ENCODE results near the gene VKORC1. TPM values are rescaled to one million over a fixed set of nuclear protein-coding genes. Genes with fewer than 3 reads are reported as not detected.

Gene VKORC1
- total RNA-seq, 1 experiment from 2014 or later = 390 TPM

GRCh38 chr16:31083081-31083480 is 11.5 kb downstream of the VKORC1 start:
- no peak for DNase-seq (ENCODE audit: low read depth)

GRCh38 chr16:31082368-31083045 is 12.1 kb downstream of the VKORC1 start:
- DNase-seq (ENCODE audit: low read depth) = no peak

GRCh38 chr16:31081428-31082351 is 12.9 kb downstream of the VKORC1 start:
- DNase-seq (ENCODE audit: low read depth) = no peak

GRCh38 chr16:31080756-31081419 is 13.7 kb downstream of the VKORC1 start:
- DNase-seq (ENCODE audit: low read depth) = no peak

- DNase-seq (ENCODE audit: low read depth) = no peak
Measured at GRCh38 chr16:31080035-31080629, 14.5 kb downstream of the VKORC1 start.

GRCh38 chr16:31079342-31079944 is 15.2 kb downstream of the VKORC1 start:
- DNase-seq (ENCODE audit: low read depth) = no peak

GRCh38 chr16:31078597-31079341 is 15.8 kb downstream of the VKORC1 start:
- DNase-seq (ENCODE audit: low read depth) = no peak

GRCh38 chr16:31077592-31078396 is 16.8 kb downstream of the VKORC1 start:
- DNase-seq (ENCODE audit: low read depth) = no peak

- no peak for DNase-seq (ENCODE audit: low read depth)
Measured at GRCh38 chr16:31077024-31077423, 17.6 kb downstream of the VKORC1 start.

GRCh38 chr16:31076319-31076718 is 18.3 kb downstream of the VKORC1 start:
- DNase-seq (ENCODE audit: low read depth) = no peak

- no peak for DNase-seq (ENCODE audit: low read depth)
Measured at GRCh38 chr16:31074814-31075183, 19.8 kb downstream of the VKORC1 start.

- DNase-seq (ENCODE audit: low read depth) = peak; percentile 99
Measured at GRCh38 chr16:31073970-31074813, 20.4 kb downstream of the VKORC1 start, which contains the start of the genes ZNF646 and ZNF668. TSS of gene ZNF646 (plus strand) at chr16:31074422. CDS start at chr16:31076325, 1,903 bp downstream. TSS of gene ZNF668 (minus strand) at chr16:31074240. CDS start at chr16:31064459, 9,781 bp downstream.

GRCh38 chr16:31073142-31073969 is 21.2 kb downstream of the VKORC1 start:
- peak; percentile 89 for DNase-seq (ENCODE audit: low read depth)

- peak; percentile 68 for DNase-seq (ENCODE audit: low read depth)
Measured at GRCh38 chr16:31072540-31073141, 22.0 kb downstream of the VKORC1 start.

- peak; percentile 100 for DNase-seq (ENCODE audit: low read depth)
Measured at GRCh38 chr16:31071861-31072260, 22.7 kb downstream of the VKORC1 start.

- no peak for DNase-seq (ENCODE audit: low read depth)
Measured at GRCh38 chr16:31067342-31067741, 27.3 kb downstream of the VKORC1 start.

- peak; percentile 100 for DNase-seq (ENCODE audit: low read depth)
Measured at GRCh38 chr16:31064882-31065461, 29.6 kb downstream of the VKORC1 start.
